HG03060 (cell line): ENCODE data around the gene CCDC68.
"Not testable (repeated sequence)": the region's sequence is repeated elsewhere in the genome, so short reads cannot be mapped to it uniquely, and the experiment has no call there.

Experiments
- ATAC-seq: cut with Tn5 transposase; IDR thresholded peaks from one replicate; pipeline ENCODE4 v1.9.1; 2021; ENCODE audit warnings: low read depth, moderate number of reproducible peaks; ENCODE audit not compliant: unreplicated experiment

Gene CCDC68

GRCh38 chr18:54878659-54879358 is 80.5 kb downstream of the CCDC68 start:
- ATAC-seq: no peak

- no peak for ATAC-seq
Measured at GRCh38 chr18:54878159-54878622, 81.1 kb downstream of the CCDC68 start.

GRCh38 chr18:54877076-54877475 is 82.2 kb downstream of the CCDC68 start:
- ATAC-seq: no peak

GRCh38 chr18:54875063-54875462 is 84.2 kb downstream of the CCDC68 start:
- no peak for ATAC-seq

GRCh38 chr18:54873884-54874255 is 85.4 kb downstream of the CCDC68 start:
- no peak for ATAC-seq

GRCh38 chr18:54872681-54873080 is 86.6 kb downstream of the CCDC68 start:
- no peak for ATAC-seq

GRCh38 chr18:54871231-54871630 is 88.0 kb downstream of the CCDC68 start:
- no peak for ATAC-seq

GRCh38 chr18:54867131-54867530 is 92.1 kb downstream of the CCDC68 start:
- ATAC-seq: no peak

GRCh38 chr18:54860941-54861340 is 98.3 kb downstream of the CCDC68 start:
- ATAC-seq: no peak

GRCh38 chr18:54859667-54860421 is 99.4 kb downstream of the CCDC68 start:
- no peak for ATAC-seq

GRCh38 chr18:54857499-54857898 is 101.8 kb downstream of the CCDC68 start:
- no peak for ATAC-seq

- no peak for ATAC-seq
Measured at GRCh38 chr18:54856105-54856646, 103.1 kb downstream of the CCDC68 start.

GRCh38 chr18:54855050-54855449 is 104.2 kb downstream of the CCDC68 start:
- not testable (repeated sequence) for ATAC-seq

GRCh38 chr18:54852780-54853675 is 106.2 kb downstream of the CCDC68 start:
- no peak for ATAC-seq
